ENCODE measurements around the gene ZNF654. TPM values are rescaled to one million over a fixed set of nuclear protein-coding genes. Genes with fewer than 3 reads are reported as not detected.
A peak's percentile ranks its signal among the peaks of the same experiment; 100 is the strongest.

ZNF654 gene
- polyA plus RNA-seq, result 3.5 to 8.2 TPM (median 4.1 TPM) in 3 replicates
- 5.3 TPM for polyA plus RNA-seq (2011; ENCODE audit: low read depth)
- polyA plus RNA-seq (2011; cell fraction: cytosol; rRNA removed), result 3.5 and 7.1 TPM in 2 replicates
- 9.9 and 12.8 TPM in 2 replicates for polyA plus RNA-seq (2011; cell fraction: nucleus; rRNA removed)
- polyA plus RNA-seq (2012; ENCODE audit: low replicate concordance), result 5.3 and 8.6 TPM in 2 replicates
- polyA minus RNA-seq, result 1.3 to 10.5 TPM (median 2.9 TPM) in 3 replicates
- 3.8 TPM for polyA minus RNA-seq (2011; cell fraction: cytosol; rRNA and poly(A)+ RNA removed)
- polyA minus RNA-seq (2011; cell fraction: nucleus; rRNA and poly(A)+ RNA removed), result 9.0 and 18.2 TPM in 2 replicates

DNA sequence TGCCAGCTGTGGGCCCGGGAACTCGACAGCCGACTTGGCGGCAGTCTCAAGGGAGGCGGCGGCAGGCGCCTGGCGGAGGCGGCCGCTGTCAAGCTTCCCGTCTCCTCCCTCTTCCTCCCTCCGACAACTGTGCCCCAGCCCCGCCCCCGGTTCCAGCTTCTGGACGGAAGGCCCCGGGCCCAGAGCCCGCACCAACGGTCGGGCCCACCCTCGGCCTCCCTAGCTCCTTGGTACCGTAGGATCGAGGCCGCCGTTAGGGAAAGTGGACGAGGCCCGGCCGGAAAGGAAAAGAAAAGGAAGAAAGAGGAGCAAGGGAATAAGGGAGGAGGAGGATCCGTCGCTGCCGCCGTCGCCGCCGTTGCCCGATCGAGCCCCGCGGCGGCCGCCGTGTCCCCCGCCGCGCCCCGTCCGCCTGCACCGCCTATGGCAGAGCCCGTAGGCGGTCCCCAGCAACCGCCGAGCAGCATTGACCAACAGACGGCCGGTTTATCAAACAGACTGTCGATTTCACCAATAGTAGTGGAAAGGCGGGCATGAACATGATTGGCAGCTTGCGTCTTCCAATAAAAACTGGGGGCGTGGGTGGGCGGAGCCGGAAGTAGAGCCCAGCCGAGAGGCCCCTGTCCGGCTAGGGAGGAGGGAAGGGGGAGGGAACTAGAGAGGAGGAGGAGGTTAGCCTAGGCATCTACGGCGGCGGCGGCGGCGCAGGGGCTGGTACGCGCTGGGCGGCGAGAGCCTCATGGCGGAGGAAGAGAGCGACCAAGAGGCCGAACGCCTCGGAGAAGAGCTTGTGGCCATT lies at the start of gene ZNF654, which contains the start of gene CGGBP1:
Gene ZNF654 (plus strand): TSS at position 675 of the 799 bp plus-strand sequence. CDS start 65 bp downstream, at position 740.
Gene CGGBP1 (minus strand): TSS at position 425 of the 799 bp plus-strand sequence. CDS start 3,029 bp downstream, outside the sequence.
- H3K36me3 ChIP-seq (ENCODE audit: control insufficient read depth in 2 of 2, extremely low read depth in 1 of 2, insufficient read depth in 2 of 2, low read length in 2 of 2), result peaks cover 4 to 6% of the 10 kb centered on the region in 2 experiments
- no peak for TF ChIP-seq EZH2 (IDR thresholded peaks at IDR 0.05; ENCODE audit: low read length)
- TF ChIP-seq, protein P1, sequence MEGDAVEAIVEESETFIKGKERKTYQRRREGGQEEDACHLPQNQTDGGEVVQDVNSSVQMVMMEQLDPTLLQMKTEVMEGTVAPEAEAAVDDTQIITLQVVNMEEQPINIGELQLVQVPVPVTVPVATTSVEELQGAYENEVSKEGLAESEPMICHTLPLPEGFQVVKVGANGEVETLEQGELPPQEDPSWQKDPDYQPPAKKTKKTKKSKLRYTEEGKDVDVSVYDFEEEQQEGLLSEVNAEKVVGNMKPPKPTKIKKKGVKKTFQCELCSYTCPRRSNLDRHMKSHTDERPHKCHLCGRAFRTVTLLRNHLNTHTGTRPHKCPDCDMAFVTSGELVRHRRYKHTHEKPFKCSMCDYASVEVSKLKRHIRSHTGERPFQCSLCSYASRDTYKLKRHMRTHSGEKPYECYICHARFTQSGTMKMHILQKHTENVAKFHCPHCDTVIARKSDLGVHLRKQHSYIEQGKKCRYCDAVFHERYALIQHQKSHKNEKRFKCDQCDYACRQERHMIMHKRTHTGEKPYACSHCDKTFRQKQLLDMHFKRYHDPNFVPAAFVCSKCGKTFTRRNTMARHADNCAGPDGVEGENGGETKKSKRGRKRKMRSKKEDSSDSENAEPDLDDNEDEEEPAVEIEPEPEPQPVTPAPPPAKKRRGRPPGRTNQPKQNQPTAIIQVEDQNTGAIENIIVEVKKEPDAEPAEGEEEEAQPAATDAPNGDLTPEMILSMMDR (optimal IDR thresholded peaks at IDR 0.05 in 1 of 3, IDR thresholded peaks at IDR 0.05 in 1 of 3, conservative IDR thresholded peaks at IDR 0.05 in 1 of 3; ENCODE audit: extremely low read depth in 1 of 3, insufficient read depth in 2 of 3, low read length in 3 of 3), result no peak
- dilution Hi-C loops (cut with MboI; ENCODE audit: extremely low pct_ligation_motif_present, low sequenced_read_pairs), result no loop called here
- DNase-seq (ENCODE audit: low read depth, low spot score) (peak; percentile 73), FAIRE-seq (no peak)
- H3K27ac ChIP-seq (ENCODE audit: control insufficient read depth, insufficient read depth, low read length), result peak within 1 kb of the TSS; percentile 80
- peak within 1 kb of the TSS; percentile 85 to 94 (median 90) for H3K4me3 ChIP-seq (ENCODE audit: control insufficient read depth in 2 of 3, extremely low read depth in 1 of 3, insufficient read depth in 2 of 3, low read depth in 1 of 3, low read length in 3 of 3)
- no peaks in the 10 kb centered on the region for H3K9me3 ChIP-seq (ENCODE audit: control insufficient read depth, low read depth, low read length)
- H3K9me1 ChIP-seq (ENCODE audit: control insufficient read depth, extremely low read depth, insufficient read depth, low read length), result no peaks in the 10 kb centered on the region
- H3K27me3 ChIP-seq (ENCODE audit: control insufficient read depth, extremely low read depth, insufficient read depth, low read length), result no peaks in the 10 kb centered on the region
- H3K9ac ChIP-seq (ENCODE audit: control insufficient read depth, extremely low read depth, insufficient read depth, low read length), result peak within 1 kb of the TSS; percentile 92
- H4K20me1 ChIP-seq (ENCODE audit: control insufficient read depth, extremely low read depth, insufficient read depth, low read length), result peaks cover 6% of the 10 kb centered on the region
- H3K4me1 ChIP-seq (ENCODE audit: control insufficient read depth, extremely low read depth, insufficient read depth, low read length), result peaks cover 25% of the 10 kb centered on the region
- peak within 1 kb of the TSS; percentile 86 for H2AFZ ChIP-seq (ENCODE audit: control insufficient read depth, low read length)
- peaks cover 73% of the 10 kb centered on the region for H3K79me2 ChIP-seq (ENCODE audit: control insufficient read depth, insufficient read depth, low read length)
- H3K4me2 ChIP-seq (ENCODE audit: control insufficient read depth, extremely low read depth, insufficient read depth, low read depth, low read length), result peak within 1 kb of the TSS; percentile 96

DNA sequence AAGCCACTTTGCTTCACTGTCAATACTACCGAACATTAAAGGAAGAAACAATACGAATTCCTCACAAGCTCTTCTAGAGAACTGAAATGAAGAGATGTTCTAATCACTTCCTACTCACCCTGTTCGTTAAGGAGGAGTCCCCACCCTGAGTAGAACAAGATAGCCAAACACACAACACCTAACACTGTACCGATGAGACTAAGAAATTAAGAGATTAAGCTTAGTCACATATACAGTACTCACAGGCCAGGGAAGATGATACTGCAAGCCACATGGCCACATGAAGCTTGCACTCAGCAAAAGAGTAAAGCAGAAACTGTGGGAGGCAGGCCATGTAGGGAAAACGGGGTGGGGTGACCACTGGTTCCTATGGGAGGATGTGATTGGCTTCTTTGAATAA lies 48.2 kb upstream of the ZNF654 start:
- H4K20me1 ChIP-seq (ENCODE audit: control insufficient read depth, extremely low read depth, insufficient read depth, low read length), result no peaks in the 10 kb centered on the region
- dilution Hi-C loops (cut with MboI; ENCODE audit: extremely low pct_ligation_motif_present, low sequenced_read_pairs), result loop anchor here (25.0 kb wide), 1 partner anchor 499 kb away; no protein-coding TSS in a partner anchor
- DNase-seq (ENCODE audit: low read depth, low spot score), result no peak
- no peaks in the 10 kb centered on the region for H3K9me3 ChIP-seq (ENCODE audit: control insufficient read depth, low read depth, low read length)
- TF ChIP-seq, protein P1 (optimal IDR thresholded peaks at IDR 0.05 in 1 of 3, IDR thresholded peaks at IDR 0.05 in 1 of 3, conservative IDR thresholded peaks at IDR 0.05 in 1 of 3; ENCODE audit: extremely low read depth in 1 of 3, insufficient read depth in 2 of 3, low read length in 3 of 3), result no peak
- no peak for TF ChIP-seq EZH2 (IDR thresholded peaks at IDR 0.05; ENCODE audit: low read length)
- no peak overlapping the region for H3K4me3 ChIP-seq (ENCODE audit: control insufficient read depth in 2 of 3, extremely low read depth in 1 of 3, insufficient read depth in 2 of 3, low read depth in 1 of 3, low read length in 3 of 3)
- H3K36me3 ChIP-seq (ENCODE audit: control insufficient read depth in 2 of 2, extremely low read depth in 1 of 2, insufficient read depth in 2 of 2, low read length in 2 of 2), result no peaks in the 10 kb centered on the region
- H3K4me1 ChIP-seq (ENCODE audit: control insufficient read depth, extremely low read depth, insufficient read depth, low read length), result no peaks in the 10 kb centered on the region
- no peaks in the 10 kb centered on the region for H3K9me1 ChIP-seq (ENCODE audit: control insufficient read depth, extremely low read depth, insufficient read depth, low read length)
- H3K4me2 ChIP-seq (ENCODE audit: control insufficient read depth, extremely low read depth, insufficient read depth, low read depth, low read length), result no peak overlapping the region
- H3K27me3 ChIP-seq (ENCODE audit: control insufficient read depth, extremely low read depth, insufficient read depth, low read length), result no peaks in the 10 kb centered on the region
- no peak overlapping the region for H3K27ac ChIP-seq (ENCODE audit: control insufficient read depth, insufficient read depth, low read length)
- H3K79me2 ChIP-seq (ENCODE audit: control insufficient read depth, insufficient read depth, low read length), result no peaks in the 10 kb centered on the region
- H3K9ac ChIP-seq (ENCODE audit: control insufficient read depth, extremely low read depth, insufficient read depth, low read length), result no peak overlapping the region
- no peak for FAIRE-seq
- no peak overlapping the region for H2AFZ ChIP-seq (ENCODE audit: control insufficient read depth, low read length)

Data from keratinocyte (primary cell).